Stimulated activated CD4-positive, alpha-beta T cell treated with anti-CD3 and anti-CD28 coated beads, Interleukin-12 subunit alpha, Interleukin-12 subunit beta, amount 100 ng/mL, for 24 hours (primary cell): ENCODE results near the gene ULK2.

Experiments
- DNase-seq, 2 experiments: peaks; one replicate each; pipeline ENCODE4 v3.0.0-alpha.2; 2020; ENCODE audit warnings: low read depth in 2 of 2

ULK2 gene

GRCh38 chr17:19747159-19747719, 120.5 kb downstream of the ULK2 start:
- DNase-seq, result no peak

DNA sequence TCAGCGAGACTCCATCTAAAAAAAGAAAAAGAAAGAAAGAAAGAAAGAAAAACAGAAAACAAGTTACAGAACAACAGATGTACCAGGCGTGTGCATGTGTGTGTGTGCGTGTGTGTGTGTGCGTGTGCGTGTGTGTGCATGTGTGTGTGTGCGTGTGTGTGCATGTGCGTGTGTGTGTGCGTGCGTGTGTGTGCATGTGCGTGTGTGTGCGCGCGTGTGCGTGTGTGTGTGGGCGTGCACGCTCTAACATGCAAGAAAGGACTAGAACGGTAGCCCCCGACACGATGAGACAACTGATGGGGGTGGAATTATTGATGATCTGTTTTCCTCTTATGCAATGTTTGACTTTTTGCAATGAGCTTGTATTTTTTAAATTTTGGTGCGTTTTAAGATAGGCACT, 121.2 kb downstream of the ULK2 start:
- no peak for DNase-seq

DNA sequence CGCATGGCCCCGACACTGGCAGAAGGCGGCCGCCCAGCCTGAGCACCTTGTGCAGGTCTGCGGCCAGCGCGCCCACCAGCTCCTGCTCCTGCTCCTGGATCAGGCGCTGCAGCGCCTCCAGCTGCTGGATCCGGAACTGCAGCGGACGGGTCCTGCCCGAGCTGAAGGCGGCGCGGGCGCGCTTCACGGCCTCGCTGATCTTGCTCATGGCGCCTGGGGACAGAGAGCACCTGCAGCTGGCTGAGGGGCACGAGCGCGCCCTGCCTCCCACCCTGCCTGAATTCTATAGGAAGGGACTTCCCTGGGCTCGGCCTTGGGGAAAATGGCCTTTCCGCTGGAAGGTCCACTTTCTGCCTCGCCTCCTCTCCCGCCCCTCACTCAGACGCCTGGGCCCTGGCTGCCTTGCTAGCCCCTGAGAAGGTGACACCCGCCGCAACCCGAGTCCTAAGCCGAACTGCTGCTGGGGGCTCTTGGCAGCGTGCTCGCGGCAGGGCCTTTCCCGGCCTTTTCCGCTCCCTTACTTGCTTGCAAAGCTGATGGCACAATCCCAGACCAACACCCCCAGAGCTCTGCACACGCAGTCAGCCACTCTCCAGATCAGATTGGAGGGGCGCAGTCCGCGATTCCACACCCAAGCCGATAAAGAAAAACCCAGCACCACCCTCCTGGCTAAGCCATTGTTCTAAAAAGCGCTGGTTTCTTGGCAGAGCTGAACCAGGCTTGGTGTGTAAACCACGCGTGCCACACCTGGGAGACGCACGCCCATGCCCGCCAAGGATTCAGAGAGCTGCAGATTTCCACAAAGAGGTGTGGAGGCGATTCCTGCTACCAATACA, 122.6 kb downstream of the ULK2 start:
- peak; percentile 71 to 90 for DNase-seq

GRCh38 chr17:19744492-19744891, 123.2 kb downstream of the ULK2 start:
- no peak for DNase-seq

DNA sequence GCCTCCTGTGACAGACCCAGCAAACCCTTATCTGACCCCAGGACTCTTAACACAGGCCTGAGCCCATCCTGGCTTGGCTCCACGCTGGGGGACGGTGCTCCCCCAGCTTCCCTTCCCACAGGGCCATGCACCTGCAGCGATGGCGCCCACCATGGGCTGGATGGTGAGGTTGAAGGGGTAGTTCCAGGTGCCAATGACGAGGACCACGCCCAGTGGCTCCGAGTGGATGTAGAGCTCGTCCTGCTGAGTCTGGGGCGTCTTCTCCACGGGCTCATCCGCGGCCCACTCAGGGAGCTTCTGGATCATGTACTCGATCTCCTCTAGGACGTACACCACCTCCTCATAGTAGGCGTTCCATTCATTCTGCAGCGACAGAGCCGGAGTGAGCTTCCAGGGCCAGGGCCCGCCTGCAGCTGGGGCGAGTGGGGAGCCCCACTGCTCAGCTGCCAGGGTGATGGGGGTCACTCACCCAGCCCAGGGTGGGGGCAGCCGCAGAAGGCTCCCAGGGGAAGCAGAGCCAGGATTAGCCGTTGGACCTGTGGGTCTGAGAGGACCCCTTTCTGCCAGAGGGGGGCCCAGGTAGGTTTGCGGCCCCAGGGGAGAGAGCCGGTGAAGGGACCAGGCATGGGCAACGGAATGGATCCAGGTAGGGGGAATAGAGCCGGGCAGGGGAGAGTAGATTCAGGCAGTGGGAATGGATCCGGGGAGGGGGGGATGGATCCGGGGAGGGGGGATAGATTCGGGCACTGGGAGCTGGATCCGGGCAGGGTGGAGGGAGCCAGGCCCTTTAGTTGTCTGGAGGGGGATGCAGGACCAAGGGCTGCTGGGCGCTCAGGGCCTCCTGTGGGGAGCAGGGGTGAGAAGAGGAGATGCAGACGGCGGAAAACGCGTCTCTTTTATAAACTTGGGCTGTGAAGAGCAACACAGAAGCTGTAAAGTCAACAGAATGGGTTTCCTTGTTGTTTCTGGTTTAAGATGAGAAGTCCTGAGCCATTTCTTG, 124.3 kb downstream of the ULK2 start:
- no peak for DNase-seq

DNA sequence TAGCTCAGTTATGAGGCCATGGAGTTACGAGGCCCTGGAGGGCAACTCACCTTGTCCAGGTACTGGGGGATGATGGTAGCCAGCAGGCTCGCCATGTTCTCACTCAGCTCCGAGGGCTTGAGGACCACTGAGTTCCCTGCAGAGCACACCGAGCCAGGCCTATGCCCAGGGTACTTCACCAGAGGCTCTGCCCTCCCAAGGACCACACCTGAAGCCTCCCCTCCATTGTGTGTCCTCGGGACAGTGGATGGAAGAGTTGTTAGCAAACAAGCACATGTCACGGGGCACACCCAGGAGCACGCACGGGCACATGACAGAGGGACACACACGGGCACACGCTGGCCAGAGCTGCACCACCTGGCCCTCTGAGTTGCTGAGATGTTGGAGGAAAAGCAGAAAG, 125.2 kb downstream of the ULK2 start:
- DNase-seq, result no peak

GRCh38 chr17:19741832-19742457, 125.8 kb downstream of the ULK2 start:
- no peak for DNase-seq

- no peak for DNase-seq
Observed at GRCh38 chr17:19740933-19741332, 126.8 kb downstream of the ULK2 start.

GRCh38 chr17:19739241-19740201, 128.2 kb downstream of the ULK2 start:
- DNase-seq, result no peak

- no peak for DNase-seq
Observed at GRCh38 chr17:19738757-19739156, 129.0 kb downstream of the ULK2 start.

DNA sequence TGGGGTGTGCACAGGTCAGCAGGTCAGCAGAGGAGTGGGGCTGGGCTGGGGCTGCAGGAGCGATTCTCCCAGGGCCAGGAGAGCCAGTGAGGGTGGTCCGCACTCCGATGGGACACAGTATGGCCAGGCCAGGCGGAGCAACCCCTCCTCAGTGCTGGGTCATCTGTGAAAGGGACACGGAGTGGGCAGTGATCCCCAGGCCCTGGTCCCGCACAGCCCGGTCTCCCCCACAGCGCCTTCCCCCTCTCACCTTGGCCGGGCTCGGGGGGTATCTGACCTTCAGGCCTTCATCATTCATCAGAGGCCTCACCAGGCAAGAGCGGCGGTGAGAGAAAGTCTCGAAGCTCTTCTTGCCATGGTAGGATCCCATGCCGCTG, 129.7 kb downstream of the ULK2 start:
- DNase-seq, result no peak

- no peak for DNase-seq
Observed at GRCh38 chr17:19737305-19738072, 130.2 kb downstream of the ULK2 start.

GRCh38 chr17:19736071-19736470, 131.7 kb downstream of the ULK2 start:
- DNase-seq, result no peak

- no peak for DNase-seq
Observed at GRCh38 chr17:19733953-19734526, 133.7 kb downstream of the ULK2 start.

- DNase-seq, result no peak
Observed at GRCh38 chr17:19731626-19732025, 136.1 kb downstream of the ULK2 start.

DNA sequence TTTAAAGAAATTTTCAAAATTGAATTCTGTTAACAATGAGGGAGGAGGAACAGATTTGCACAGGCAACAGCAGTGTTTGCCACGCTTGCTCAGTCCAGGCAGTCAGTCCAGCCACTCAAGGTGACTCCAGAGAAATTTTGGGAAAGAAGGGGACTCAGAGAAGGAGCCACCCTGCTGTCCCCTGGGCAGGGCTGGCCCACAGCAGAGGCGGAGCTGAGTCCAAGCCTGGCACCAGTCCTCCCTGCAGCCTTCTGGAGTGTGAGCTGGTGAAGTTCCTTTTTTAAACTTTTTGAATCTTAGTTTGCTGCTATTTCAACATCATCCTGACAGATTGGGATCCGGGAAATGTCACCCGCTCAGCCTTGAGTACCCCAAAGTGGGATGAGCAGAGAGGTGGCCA, 136.9 kb downstream of the ULK2 start:
- DNase-seq, result no peak

- DNase-seq, result no peak
Observed at GRCh38 chr17:19729900-19730299, 137.8 kb downstream of the ULK2 start.

GRCh38 chr17:19728084-19728495, 139.6 kb downstream of the ULK2 start:
- no peak for DNase-seq

DNA sequence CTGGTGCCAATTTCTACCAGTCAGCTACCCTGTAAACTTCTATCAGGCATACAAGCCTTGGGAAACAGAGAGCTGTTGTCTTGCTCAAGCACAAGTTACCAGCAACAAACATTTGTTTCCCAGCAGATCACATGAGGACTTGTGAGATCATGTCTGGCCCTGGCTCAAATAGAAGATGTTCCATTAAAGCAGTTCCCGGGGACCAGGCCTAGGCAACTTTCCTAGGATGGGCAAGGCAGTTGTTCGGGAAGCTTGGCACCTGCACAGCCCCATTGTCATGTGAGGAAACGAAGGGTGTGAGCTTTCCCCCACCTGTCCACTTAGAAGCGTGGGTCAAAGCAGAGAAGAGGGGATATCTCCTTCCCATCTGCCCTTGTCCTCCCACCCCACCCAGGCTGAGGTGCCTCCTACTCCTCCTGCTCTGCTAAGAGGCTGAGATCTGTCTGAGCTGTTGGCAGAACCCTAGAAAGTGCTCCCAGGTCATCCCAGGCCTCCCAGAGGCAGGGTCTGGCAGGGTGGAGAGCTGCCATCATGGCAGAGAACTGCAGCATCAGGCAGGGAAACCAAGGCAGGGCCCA, 140.1 kb downstream of the ULK2 start:
- no peak for DNase-seq
